HG03175 (cell line): ENCODE results near the gene LKAAEAR1.

ENCODE experiments used
- ATAC-seq: cut with Tn5 transposase; IDR thresholded peaks from one replicate; pipeline ENCODE4 v1.9.1; 2021; ENCODE audit warnings: mild to moderate bottlenecking, moderate library complexity; ENCODE audit not compliant: unreplicated experiment

Gene LKAAEAR1

GRCh38 chr20:64111841-64112641 lies 27.8 kb upstream of the LKAAEAR1 start:
- no peak for ATAC-seq

GRCh38 chr20:64110411-64111068 lies 26.3 kb upstream of the LKAAEAR1 start:
- no peak for ATAC-seq

GRCh38 chr20:64109831-64110391 lies 25.7 kb upstream of the LKAAEAR1 start:
- ATAC-seq = no peak

GRCh38 chr20:64108731-64109681 lies 24.8 kb upstream of the LKAAEAR1 start:
- no peak for ATAC-seq

- no peak for ATAC-seq
These were observed 23.7 kb upstream of the LKAAEAR1 start for GRCh38 chr20:64107736-64108457.

GRCh38 chr20:64106981-64107735 lies 23.0 kb upstream of the LKAAEAR1 start, which contains the start of gene NPBWR2:
Gene NPBWR2 (minus strand): TSS chr20:64107565. CDS start chr20:64106831, 734 bp downstream.
- no peak for ATAC-seq

GRCh38 chr20:64106435-64106961 lies 22.3 kb upstream of the LKAAEAR1 start:
- ATAC-seq = no peak

- no peak for ATAC-seq
These were observed 21.7 kb upstream of the LKAAEAR1 start for GRCh38 chr20:64105846-64106434.

- no peak for ATAC-seq
These were observed 20.7 kb upstream of the LKAAEAR1 start for GRCh38 chr20:64104667-64105451.

GRCh38 chr20:64103871-64104666 lies 19.9 kb upstream of the LKAAEAR1 start:
- no peak for ATAC-seq

GRCh38 chr20:64102647-64103354 lies 18.6 kb upstream of the LKAAEAR1 start:
- ATAC-seq = no peak

GRCh38 chr20:64101731-64102621 lies 17.8 kb upstream of the LKAAEAR1 start:
- no peak for ATAC-seq

- no peak for ATAC-seq
These were observed 16.9 kb upstream of the LKAAEAR1 start for GRCh38 chr20:64100946-64101688.

- no peak for ATAC-seq
These were observed 16.3 kb upstream of the LKAAEAR1 start for GRCh38 chr20:64100566-64100888.
